NCI-H2107 treated with DMSO at 0.1 percent for 48 hours (cell line): ENCODE results near the gene C2orf74.

ENCODE experiments used
- DNase-seq: peaks from one replicate; lab custom pipeline; 2025; ENCODE audit not compliant: unreplicated experiment; lab: John Stamatoyannopoulos, UW

The C2orf74 gene

DNA sequence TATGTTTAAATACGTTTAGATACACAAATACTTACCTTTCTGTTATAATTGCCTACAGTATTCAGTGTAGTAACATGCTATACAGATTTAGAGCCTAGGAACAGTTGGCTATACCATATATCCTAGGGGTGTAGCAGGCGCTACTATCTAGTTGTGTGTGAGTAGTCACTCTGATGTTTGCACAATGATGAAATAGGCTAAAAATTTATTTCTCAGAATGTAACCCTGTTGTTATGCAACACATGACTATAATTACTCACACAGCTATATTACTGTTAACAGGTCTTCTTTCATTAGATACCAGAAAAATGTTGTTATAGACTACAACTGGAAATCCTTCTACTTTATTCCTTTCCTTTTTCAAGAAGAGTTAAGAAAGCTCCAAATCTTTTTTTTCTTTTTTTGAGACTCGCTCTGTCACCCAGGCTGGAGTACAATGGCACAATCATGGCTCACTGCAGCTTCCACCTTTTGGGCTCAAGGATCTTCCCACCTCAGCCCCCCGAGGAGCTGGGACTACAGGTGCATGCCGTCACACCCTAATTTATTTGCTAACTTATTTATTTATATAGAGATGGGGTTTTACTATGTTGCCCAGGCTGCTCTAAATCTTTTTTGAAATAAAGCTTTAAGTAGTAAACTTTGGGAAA, 48.5 kb downstream of the C2orf74 start:
- DNase-seq, result no peak

- DNase-seq, result no peak
Measured at GRCh38 chr2:61214171-61214570, 52.2 kb downstream of the C2orf74 start.
